ENCODE measurements around the gene OR1L1.

Gene OR1L1

DNA sequence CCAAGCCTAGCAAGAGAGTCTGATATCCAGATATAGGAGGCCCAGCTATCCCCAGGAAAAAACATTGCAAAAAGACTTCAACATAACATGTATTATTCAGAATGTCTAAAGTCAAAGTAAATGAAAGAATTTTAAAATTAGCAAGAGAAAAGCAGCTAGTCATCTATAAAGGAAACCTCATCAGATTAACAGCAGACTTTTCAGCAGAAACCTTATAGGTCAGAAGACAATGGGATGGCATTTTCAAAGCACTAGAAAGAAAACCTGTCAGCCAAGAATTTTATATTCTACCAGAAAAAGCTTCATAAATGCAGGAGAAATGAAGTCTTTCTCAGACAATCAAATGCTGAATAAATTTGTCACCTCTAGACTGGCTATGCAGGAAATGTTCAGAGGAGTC is 23.3 kb downstream of the OR1L1 start:
- TF ChIP-seq, protein P1, sequence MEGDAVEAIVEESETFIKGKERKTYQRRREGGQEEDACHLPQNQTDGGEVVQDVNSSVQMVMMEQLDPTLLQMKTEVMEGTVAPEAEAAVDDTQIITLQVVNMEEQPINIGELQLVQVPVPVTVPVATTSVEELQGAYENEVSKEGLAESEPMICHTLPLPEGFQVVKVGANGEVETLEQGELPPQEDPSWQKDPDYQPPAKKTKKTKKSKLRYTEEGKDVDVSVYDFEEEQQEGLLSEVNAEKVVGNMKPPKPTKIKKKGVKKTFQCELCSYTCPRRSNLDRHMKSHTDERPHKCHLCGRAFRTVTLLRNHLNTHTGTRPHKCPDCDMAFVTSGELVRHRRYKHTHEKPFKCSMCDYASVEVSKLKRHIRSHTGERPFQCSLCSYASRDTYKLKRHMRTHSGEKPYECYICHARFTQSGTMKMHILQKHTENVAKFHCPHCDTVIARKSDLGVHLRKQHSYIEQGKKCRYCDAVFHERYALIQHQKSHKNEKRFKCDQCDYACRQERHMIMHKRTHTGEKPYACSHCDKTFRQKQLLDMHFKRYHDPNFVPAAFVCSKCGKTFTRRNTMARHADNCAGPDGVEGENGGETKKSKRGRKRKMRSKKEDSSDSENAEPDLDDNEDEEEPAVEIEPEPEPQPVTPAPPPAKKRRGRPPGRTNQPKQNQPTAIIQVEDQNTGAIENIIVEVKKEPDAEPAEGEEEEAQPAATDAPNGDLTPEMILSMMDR (IDR thresholded peaks at IDR 0.05): no peak
- DNase-seq (ENCODE audit: low spot score): no peak
- no peak overlapping the region for H3K4me3 ChIP-seq
- H3K27ac ChIP-seq: no peak overlapping the region

DNA sequence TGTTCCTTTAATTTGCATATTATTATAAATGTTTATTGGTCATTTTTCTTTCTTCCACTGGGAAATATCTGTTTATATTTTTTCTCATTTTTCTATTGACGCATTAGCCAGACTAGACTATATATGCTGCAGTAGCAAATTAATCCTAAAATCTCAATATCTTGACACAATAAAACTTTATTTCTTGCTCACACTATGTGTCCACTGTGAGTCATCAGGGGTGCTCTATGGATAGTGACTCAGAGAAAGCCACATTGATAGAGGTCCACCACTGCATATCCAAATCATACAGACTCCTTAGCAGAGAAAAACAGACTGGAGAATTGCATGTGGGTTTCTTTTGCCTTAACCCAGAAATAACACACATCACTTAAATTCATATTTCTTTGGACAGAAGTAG is 34.2 kb downstream of the OR1L1 start:
- no peak overlapping the region for H3K4me3 ChIP-seq
- no peak for DNase-seq (ENCODE audit: low spot score)
- H3K27ac ChIP-seq: no peak overlapping the region
- TF ChIP-seq, protein P1 (IDR thresholded peaks at IDR 0.05): no peak

Measured in coronary artery (tissue), 2 donors.